ENCODE results near the gene TSPAN6. TPM values are rescaled to one million over a fixed set of nuclear protein-coding genes. Genes with fewer than 3 reads are reported as not detected.

TSPAN6 gene
- 39.4 and 40.2 TPM in 2 replicates for total RNA-seq (2021)
- percentile 67 among the genes with signal in this experiment for Bru-seq, nascent RNA
- BruChase-seq, experiment 1, labeled RNA remaining after a 2-hour chase: percentile 73 among the genes with signal in this experiment
- percentile 88 among the genes with signal in this experiment for BruChase-seq, experiment 2, labeled RNA remaining after a 6-hour chase
- long read RNA-seq, transcript TSPAN6-201 (8 exons, 2,206 nt): major isoform, 132 of 152 reads
- long read RNA-seq, partial matches to known transcripts: 2 of 152 reads
- long read RNA-seq, other reads (novel, unspliced or antisense): 18 of 152 reads

- intact Hi-C loops (cut with micrococcal nuclease; ENCODE audit: unreplicated experiment): no loop called here
- no peak for TF ChIP-seq EZH2 (IDR thresholded peaks at IDR 0.05; ENCODE audit: borderline replicate concordance, low read depth, low read length, poor library complexity, severe bottlenecking)
- TF ChIP-seq CTCF (conservative IDR thresholded peaks at IDR 0.05; ENCODE audit: low read depth, low read length): peak; percentile 59
- Histone ChIP-seq H3K27ac (ENCODE audit: low read depth, low read length, poor library complexity, severe bottlenecking) (peak within 1 kb of the TSS; percentile 83), H3K4me3 (ENCODE audit: low read depth, low read length, poor library complexity, severe bottlenecking) (peak within 1 kb of the TSS; percentile 60), H3K4me1 (ENCODE audit: insufficient read depth, low read length, poor library complexity, severe bottlenecking) (no peaks in the 10 kb centered on the region), H3K36me3 (ENCODE audit: insufficient read depth, low read length, poor library complexity, severe bottlenecking) (no peaks in the 10 kb centered on the region), H3K27me3 (replicated peaks; ENCODE audit: insufficient read depth, low read depth, low read length, poor library complexity) (no peaks in the 10 kb centered on the region), H3K9me3 (ENCODE audit: low read depth, low read length, poor library complexity, severe bottlenecking) (no peaks in the 10 kb centered on the region)
- ChIA-PET POLR2A (ENCODE audit: low non-redundant PET) (interaction anchor here (0.6 kb wide), 2 partner anchors 126 to 1371 kb away, joined by 3 to 4 read pairs; no protein-coding TSS in a partner anchor), CTCF (interaction anchor here (0.9 to 1.5 kb wide), 2 partner anchors 35 to 132 kb away, joined by 3 to 6 read pairs; no protein-coding TSS in a partner anchor)
- DNase-seq (ENCODE audit: low spot score): peak; percentile 93
- BruUV-seq (replicated peaks): TSS peak; percentile 66
Observed at GRCh38 chrX:100636321-100636991, at the start of gene TSPAN6. Gene TSPAN6, minus strand, starts transcription at chrX:100636806. Its CDS starts 112 bp downstream, at chrX:100636694.

GRCh38 chrX:100685997-100686305, 49.3 kb upstream of the TSPAN6 start:
- ChIA-PET CTCF (interaction anchor here (0.6 to 2.4 kb wide), 2 partner anchors 15 to 83 kb away, joined by 3 to 24 read pairs; no protein-coding TSS in a partner anchor), POLR2A (ENCODE audit: low non-redundant PET) (no interaction called here)
- BruUV-seq (replicated peaks): no TSS peak
- no peak for DNase-seq (ENCODE audit: low spot score)
- Histone ChIP-seq H3K27ac (ENCODE audit: low read depth, low read length, poor library complexity, severe bottlenecking) (no peak overlapping the region), H3K27me3 (replicated peaks; ENCODE audit: insufficient read depth, low read depth, low read length, poor library complexity) (no peaks in the 10 kb centered on the region), H3K9me3 (ENCODE audit: low read depth, low read length, poor library complexity, severe bottlenecking) (no peaks in the 10 kb centered on the region), H3K4me3 (ENCODE audit: low read depth, low read length, poor library complexity, severe bottlenecking) (no peak overlapping the region), H3K4me1 (ENCODE audit: insufficient read depth, low read length, poor library complexity, severe bottlenecking) (no peaks in the 10 kb centered on the region), H3K36me3 (ENCODE audit: insufficient read depth, low read length, poor library complexity, severe bottlenecking) (no peaks in the 10 kb centered on the region)
- intact Hi-C loops (cut with micrococcal nuclease; ENCODE audit: unreplicated experiment): loop anchor here (1.0 kb wide), 1 partner anchor 82 kb away; no protein-coding TSS in a partner anchor
- TF ChIP-seq CTCF (conservative IDR thresholded peaks at IDR 0.05; ENCODE audit: low read depth, low read length) (peak; percentile 5; the same call in 1 of the 2 replicates), EZH2 (IDR thresholded peaks at IDR 0.05; ENCODE audit: borderline replicate concordance, low read depth, low read length, poor library complexity, severe bottlenecking) (no peak)

GRCh38 chrX:100685284-100685996, 48.8 kb upstream of the TSPAN6 start:
- no peak overlapping the region for H3K27ac ChIP-seq (ENCODE audit: low read depth, low read length, poor library complexity, severe bottlenecking)
- POLR2A ChIA-PET (ENCODE audit: low non-redundant PET): no interaction called here

More at GRCh38 chrX:100685284-100685996, 48.8 kb upstream of the TSPAN6 start:
- peak; percentile 86 for TF ChIP-seq CTCF (conservative IDR thresholded peaks at IDR 0.05; ENCODE audit: low read depth, low read length)
- no peak for TF ChIP-seq EZH2 (IDR thresholded peaks at IDR 0.05; ENCODE audit: borderline replicate concordance, low read depth, low read length, poor library complexity, severe bottlenecking)
- no TSS peak for BruUV-seq (replicated peaks)
- H3K36me3 ChIP-seq (ENCODE audit: insufficient read depth, low read length, poor library complexity, severe bottlenecking): no peaks in the 10 kb centered on the region
- H3K4me3 ChIP-seq (ENCODE audit: low read depth, low read length, poor library complexity, severe bottlenecking): no peak overlapping the region
- no peaks in the 10 kb centered on the region for H3K9me3 ChIP-seq (ENCODE audit: low read depth, low read length, poor library complexity, severe bottlenecking)
- DNase-seq (ENCODE audit: low spot score): peak; percentile 82
- H3K4me1 ChIP-seq (ENCODE audit: insufficient read depth, low read length, poor library complexity, severe bottlenecking): no peaks in the 10 kb centered on the region
- intact Hi-C loops (cut with micrococcal nuclease; ENCODE audit: unreplicated experiment): loop anchor here (1.0 kb wide), 1 partner anchor 83 kb away; no protein-coding TSS in a partner anchor
- CTCF ChIA-PET: interaction anchor here (0.6 to 2.4 kb wide), 2 partner anchors 14 to 83 kb away, joined by 3 to 24 read pairs; no protein-coding TSS in a partner anchor
- H3K27me3 ChIP-seq (replicated peaks; ENCODE audit: insufficient read depth, low read depth, low read length, poor library complexity): no peaks in the 10 kb centered on the region

Measured in A673 (cell line).